Osteocyte (in vitro differentiated cells): ENCODE results near the gene MAGEA9B. TPM values are rescaled to one million over a fixed set of nuclear protein-coding genes. Genes with fewer than 3 reads are reported as not detected.
"Not testable (repeated sequence)": the region's sequence is repeated elsewhere in the genome, so short reads cannot be mapped to it uniquely, and the experiment has no call there.

Experiments
- DNase-seq: peaks from one replicate; pipeline ENCODE4 v3.0.0; 2021; ENCODE audit warnings: mixed read lengths; ENCODE audit not compliant: unreplicated experiment; ENCODE audit errors: extremely low spot score
- H3K27ac Mint-ChIP-seq: one replicate; pipeline ENCODE4 v1.8.0; 2021; ENCODE audit warnings: mild to moderate bottlenecking, mixed read lengths; ENCODE audit not compliant: unreplicated experiment
- H3K27me3 Mint-ChIP-seq: one replicate; pipeline ENCODE4 v1.8.0; 2021; ENCODE audit warnings: mixed read lengths; ENCODE audit not compliant: unreplicated experiment
- H3K36me3 Mint-ChIP-seq: one replicate; pipeline ENCODE4 v1.8.0; 2021; ENCODE audit warnings: mixed read lengths; ENCODE audit not compliant: unreplicated experiment
- H3K4me1 Mint-ChIP-seq: one replicate; pipeline ENCODE4 v1.8.0; 2021; ENCODE audit warnings: mixed read lengths; ENCODE audit not compliant: unreplicated experiment
- H3K4me3 Mint-ChIP-seq: one replicate; pipeline ENCODE4 v1.8.0; 2021; ENCODE audit warnings: mild to moderate bottlenecking, moderate library complexity, mixed read lengths; ENCODE audit not compliant: unreplicated experiment
- H3K9me3 Mint-ChIP-seq: one replicate; pipeline ENCODE4 v1.8.0; 2021; ENCODE audit warnings: mixed read lengths; ENCODE audit not compliant: unreplicated experiment
- CTCF ChIP-seq: fragments of 200-600 bp; sonication (generic); IDR thresholded peaks from 2 replicates; pipeline ENCODE4 v1.5.0; 2021; ENCODE audit warnings: antibody characterized with exemption, mild to moderate bottlenecking, moderate library complexity
- total RNA-seq: library from RNA; stranded (reverse); gene quantifications from 2 replicates; pipeline ENCODE4 v1.2.1, GENCODE V29; 2021

MAGEA9B gene
- total RNA-seq, 1 donor from 2014 or later = not detected

GRCh38 chrX:149628768-149629167 is 41.5 kb upstream of the MAGEA9B start:
- TF ChIP-seq CTCF = no peak
- DNase-seq = no peak
- H3K27me3 Mint-ChIP-seq = no peaks in the 10 kb centered on the region

GRCh38 chrX:149628280-149628679 is 41.0 kb upstream of the MAGEA9B start:
- H3K4me3 Mint-ChIP-seq = no peak overlapping the region

More at GRCh38 chrX:149628768-149629167, 41.5 kb upstream of the MAGEA9B start:
- Mint-ChIP-seq H3K9me3 (no peaks in the 10 kb centered on the region), H3K4me1 (peaks cover 17% of the 10 kb centered on the region), H3K4me3 (no peak overlapping the region), H3K27ac (no peak overlapping the region), H3K36me3 (no peaks in the 10 kb centered on the region)

GRCh38 chrX:149626829-149627228 is 39.6 kb upstream of the MAGEA9B start:
- not testable (repeated sequence) for H3K9me3 Mint-ChIP-seq, H3K36me3 Mint-ChIP-seq, H3K4me3 Mint-ChIP-seq, H3K27me3 Mint-ChIP-seq, H3K27ac Mint-ChIP-seq, DNase-seq
- H3K4me1 Mint-ChIP-seq = peaks cover 11% of the 10 kb centered on the region

More at GRCh38 chrX:149628280-149628679, 41.0 kb upstream of the MAGEA9B start:
- no peaks in the 10 kb centered on the region for H3K27me3 Mint-ChIP-seq
- no peak overlapping the region for H3K27ac Mint-ChIP-seq
- no peaks in the 10 kb centered on the region for H3K9me3 Mint-ChIP-seq
- no peak for DNase-seq
- H3K36me3 Mint-ChIP-seq = no peaks in the 10 kb centered on the region
- TF ChIP-seq CTCF = no peak
- H3K4me1 Mint-ChIP-seq = peaks cover 17% of the 10 kb centered on the region

- not testable (repeated sequence) for H3K4me1 Mint-ChIP-seq, H3K27me3 Mint-ChIP-seq, H3K27ac Mint-ChIP-seq, H3K36me3 Mint-ChIP-seq, DNase-seq, H3K4me3 Mint-ChIP-seq
- peaks cover 13% of the 10 kb centered on the region for H3K9me3 Mint-ChIP-seq
Observed at GRCh38 chrX:149619662-149620061, 32.4 kb upstream of the MAGEA9B start.

- Mint-ChIP-seq H3K9me3 (peaks cover 17% of the 10 kb centered on the region), H3K36me3 (no peaks in the 10 kb centered on the region), H3K4me3 (no peak overlapping the region), H3K27me3 (no peaks in the 10 kb centered on the region), H3K4me1 (no peaks in the 10 kb centered on the region), H3K27ac (no peak overlapping the region)
- no peak for DNase-seq
- no peak for TF ChIP-seq CTCF
Observed at GRCh38 chrX:149618871-149619270, 31.6 kb upstream of the MAGEA9B start.

GRCh38 chrX:149611623-149612175 is 24.4 kb upstream of the MAGEA9B start:
- no peak for DNase-seq
- no peaks in the 10 kb centered on the region for H3K27me3 Mint-ChIP-seq
- no peaks in the 10 kb centered on the region for H3K36me3 Mint-ChIP-seq
- no peak overlapping the region for H3K27ac Mint-ChIP-seq
- H3K4me1 Mint-ChIP-seq = no peaks in the 10 kb centered on the region
- H3K4me3 Mint-ChIP-seq = no peak overlapping the region
- peaks cover 4% of the 10 kb centered on the region for H3K9me3 Mint-ChIP-seq
- TF ChIP-seq CTCF = no peak
